Immature natural killer cell (primary cell): ENCODE measurements around the gene NPIPB12. TPM values are rescaled to one million over a fixed set of nuclear protein-coding genes. Genes with fewer than 3 reads are reported as not detected.
"Not testable (repeated sequence)": the region's sequence is repeated elsewhere in the genome, so short reads cannot be mapped to it uniquely, and the experiment has no call there.

Source experiments
- DNase-seq, 3 donors: peaks; one replicate each; pipeline ENCODE4 v3.0.0; 2022; ENCODE audit warnings: mixed read lengths in 1 of 3
- H3K27ac Mint-ChIP-seq, 6 donors: one replicate each; pipeline ENCODE4 v1.8.0; 2020; ENCODE audit warnings: mixed read lengths in 6 of 6, mild to moderate bottlenecking in 5 of 6, inconsistent platforms in 4 of 6, moderate library complexity in 3 of 6
- H3K27me3 Mint-ChIP-seq, 3 donors: one replicate each; pipeline ENCODE4 v1.8.0; 2020 to 2021; ENCODE audit warnings: low read depth in 3 of 3, mild to moderate bottlenecking in 3 of 3, mixed read lengths in 3 of 3, moderate library complexity in 3 of 3, inconsistent platforms in 1 of 3
- H3K36me3 Mint-ChIP-seq, 3 donors: one replicate each; pipeline ENCODE4 v1.8.0; 2020; ENCODE audit warnings: mixed read lengths in 3 of 3, inconsistent platforms in 2 of 3, mild to moderate bottlenecking in 2 of 3
- H3K4me1 Mint-ChIP-seq, 2 donors: one replicate each; pipeline ENCODE4 v1.8.0; 2020; ENCODE audit warnings: inconsistent platforms in 2 of 2, mild to moderate bottlenecking in 2 of 2, mixed read lengths in 2 of 2, moderate library complexity in 1 of 2
- H3K4me3 Mint-ChIP-seq, 5 donors: one replicate each; pipeline ENCODE4 v1.8.0; 2020; ENCODE audit warnings: mild to moderate bottlenecking in 5 of 5, mixed read lengths in 5 of 5, inconsistent platforms in 3 of 5, moderate library complexity in 3 of 5
- H3K9me3 Mint-ChIP-seq, 6 donors: one replicate each; pipeline ENCODE4 v1.8.0; 2020; ENCODE audit warnings: mild to moderate bottlenecking in 6 of 6, mixed read lengths in 6 of 6, inconsistent platforms in 4 of 6, moderate library complexity in 3 of 6
- polyA plus RNA-seq, 3 donors: library from polyadenylated mRNA; unstranded; fragments of 300-500 nt; fragmentation: Illumina TruSeq; gene quantifications; one replicate each; pipeline ENCODE4 v1.2.3, GENCODE V29; 2021

Gene NPIPB12
- polyA plus RNA-seq, 3 donors from 2014 or later, result 2.0 to 11.6 TPM; not detected in 1

- H3K36me3 Mint-ChIP-seq, H3K9me3 Mint-ChIP-seq, H3K27me3 Mint-ChIP-seq, DNase-seq, H3K27ac Mint-ChIP-seq, H3K4me3 Mint-ChIP-seq, H3K4me1 Mint-ChIP-seq: not testable (repeated sequence)
These were observed 52.5 kb downstream of the NPIPB12 start for GRCh38 chr16:29453754-29454153.

Other genes starting within 250 kb of the NPIPB12 start
- under 1 TPM; 0.06 to 0.62 (median 0.22) TPM for gene NPIPB11, start 99.7 kb downstream of the NPIPB12 start, polyA plus RNA-seq
- 10 to 100 TPM; 24.1 to 42.5 (median 32.0) TPM for gene BOLA2, start 52.1 kb downstream of the NPIPB12 start, polyA plus RNA-seq
- gene SLX1B, start 51.9 kb downstream of the NPIPB12 start, polyA plus RNA-seq, result 10 to 100 TPM in 1 of 3 donors, 1 to 10 TPM in 2; 5.8 to 22.7 (median 9.1) TPM
- 1 to 10 TPM in 1 of 3 donors, under 1 TPM in 1, not detected in 1; 0.43 to 1.6 TPM for gene SULT1A4, start 46.5 kb downstream of the NPIPB12 start, polyA plus RNA-seq
- gene SPN, start 156.8 kb upstream of the NPIPB12 start, polyA plus RNA-seq, result 100 to 1,000 TPM; 231 to 632 (median 323) TPM
- gene QPRT, start 172.8 kb upstream of the NPIPB12 start, polyA plus RNA-seq, result 1 to 10 TPM in 2 of 3 donors, under 1 TPM in 1; 0.81 to 4.7 (median 2.1) TPM
- 10 to 100 TPM in 2 of 3 donors, 1 to 10 TPM in 1; 9.6 to 39.8 (median 21.9) TPM for gene C16orf54, start 239.6 kb upstream of the NPIPB12 start, polyA plus RNA-seq